HCT116 (cell line): ENCODE results near the gene RBMS1.

ENCODE experiments used
- CTCF ChIP-seq, 3 experiments: fragments of 200-600 bp in 1 of 3; sonication (generic) in 1 of 3; IDR thresholded peaks in 2 of 3; conservative IDR thresholded peaks in 1 of 3; 2 replicates each; pipeline ENCODE4 v1.5.1; 2012 to 2017; ENCODE audit warnings: low read depth in 2 of 3, low read length in 2 of 3, antibody characterized with exemption in 1 of 3, borderline replicate concordance in 1 of 3, control low read depth in 1 of 3, mild to moderate bottlenecking in 1 of 3, mixed read lengths in 1 of 3, mixed run types in 1 of 3, moderate library complexity in 1 of 3; ENCODE audit not compliant: insufficient read depth in 1 of 3
- EZH2phosphoT487 ChIP-seq: fragments of 200-600 bp; IDR thresholded peaks from 2 replicates; pipeline ENCODE4 v1.6.1; 2018; ENCODE audit warnings: antibody characterized with exemption, borderline replicate concordance

DNA sequence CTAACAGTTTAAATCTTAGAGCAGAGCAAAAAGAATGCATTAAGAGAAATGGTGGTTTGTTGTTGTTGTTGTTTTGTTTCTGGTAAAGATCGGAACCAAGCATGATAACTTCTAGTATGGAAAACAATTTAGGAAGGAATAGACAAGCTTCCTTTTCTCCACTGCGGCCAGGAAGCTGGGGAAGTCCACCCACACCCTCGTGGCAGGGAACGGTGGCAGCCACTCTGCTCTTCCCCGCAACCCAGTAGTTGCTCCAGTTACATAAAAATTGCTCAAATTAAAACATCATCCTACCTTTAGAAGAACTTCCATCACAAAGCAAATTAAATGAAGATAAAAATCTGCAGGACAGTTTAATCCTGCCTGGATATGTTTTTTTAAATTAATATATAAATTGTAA lies 113.0 kb downstream of the RBMS1 start:
- TF ChIP-seq CTCF (IDR thresholded peaks at IDR 0.05 in 2 of 3, conservative IDR thresholded peaks at IDR 0.05 in 1 of 3; ENCODE audit: borderline replicate concordance in 1 of 3, insufficient read depth in 1 of 3, low read depth in 2 of 3, low read length in 2 of 3) (no peak), EZH2phosphoT487 (no peak)
